ENCODE measurements around the gene MCOLN1. TPM values are rescaled to one million over a fixed set of nuclear protein-coding genes. Genes with fewer than 3 reads are reported as not detected.

The MCOLN1 gene
- total and polyA plus RNA-seq, 2 donors (not counting 3 experiments of a cell fraction or from before 2014, with no cell fraction given), result 23.0 to 60.9 TPM

GRCh38 chr19:7497292-7497691, 25.1 kb upstream of the MCOLN1 start:
- Histone ChIP-seq H2AFZ (ENCODE audit: low read depth, low read length) (no peak overlapping the region), H3K9me1 (replicated peaks; ENCODE audit: control insufficient read depth, extremely low read depth, insufficient read depth, low read length) (no peaks in the 10 kb centered on the region), H3K9ac (replicated peaks; ENCODE audit: extremely low read depth, insufficient read depth, low read length) (no peak overlapping the region), H4K20me1 (replicated peaks; ENCODE audit: control insufficient read depth, extremely low read depth, insufficient read depth, low read length) (no peaks in the 10 kb centered on the region), H3K4me3 (replicated peaks in 1 of 3; ENCODE audit: insufficient read depth in 1 of 3, low read depth in 1 of 3, low read length in 3 of 3) (no peak overlapping the region), H3K27me3 (ENCODE audit: control insufficient read depth in 2 of 2, insufficient read depth in 2 of 2, low read length in 2 of 2) (peaks cover 0 to 3% of the 10 kb centered on the region in 2 experiments), H3K27ac (ENCODE audit: insufficient read depth, low read depth, low read length) (no peak overlapping the region), H3K4me2 (ENCODE audit: insufficient read depth, low read length) (no peak overlapping the region), H3K79me2 (ENCODE audit: control insufficient read depth, insufficient read depth, low read length) (no peaks in the 10 kb centered on the region), H3K9me3 (replicated peaks; ENCODE audit: control insufficient read depth, insufficient read depth, low read length) (no peaks in the 10 kb centered on the region), H3K36me3 (ENCODE audit: control insufficient read depth in 2 of 2, extremely low read depth in 1 of 2, insufficient read depth in 2 of 2, low read length in 2 of 2) (no peaks in the 10 kb centered on the region), H3K4me1 (ENCODE audit: control insufficient read depth, extremely low read depth, insufficient read depth, low read length) (peaks cover 6% of the 10 kb centered on the region)
- FAIRE-seq (no peak), DNase-seq (ENCODE audit: low read depth, low spot score) (no peak)
- BruUV-seq (replicated peaks), result no TSS peak
- intact Hi-C loops (cut with micrococcal nuclease) (no loop called here), dilution Hi-C loops (cut with MboI; ENCODE audit: extremely low pct_ligation_motif_present, low sequenced_read_pairs) (no loop called here)
- TF ChIP-seq MAX (IDR thresholded peaks at IDR 0.05; ENCODE audit: insufficient read depth, insufficient read length) (no peak), CTCF (IDR thresholded peaks at IDR 0.05; ENCODE audit: extremely low read depth in 1 of 2, insufficient read depth in 1 of 2, low read depth in 1 of 2, low read length in 2 of 2) (peak; percentile 25 to 40), JUN (IDR thresholded peaks at IDR 0.05; ENCODE audit: borderline replicate concordance, insufficient read depth, insufficient read length, low read depth) (no peak)
- ChIA-PET CTCF (interaction anchor here (0.5 to 2.8 kb wide), 13 partner anchors 9 to 198 kb away, joined by 3 to 20 read pairs (median 6); partner anchors contain the start of genes MCOLN1, TRAPPC5 and ZNF358), POLR2A (no interaction called here)

GRCh38 chr19:7500811-7501450, 21.5 kb upstream of the MCOLN1 start:
- Histone ChIP-seq H2AFZ (ENCODE audit: low read depth, low read length) (peak overlapping the region; percentile 78), H3K4me2 (ENCODE audit: insufficient read depth, low read length) (peak overlapping the region; percentile 42), H3K27ac (ENCODE audit: insufficient read depth, low read depth, low read length) (no peak overlapping the region), H3K9me3 (replicated peaks; ENCODE audit: control insufficient read depth, insufficient read depth, low read length) (no peaks in the 10 kb centered on the region), H3K27me3 (ENCODE audit: control insufficient read depth in 2 of 2, insufficient read depth in 2 of 2, low read length in 2 of 2) (peaks cover 0 to 4% of the 10 kb centered on the region in 2 experiments), H3K4me1 (ENCODE audit: control insufficient read depth, extremely low read depth, insufficient read depth, low read length) (no peaks in the 10 kb centered on the region), H4K20me1 (replicated peaks; ENCODE audit: control insufficient read depth, extremely low read depth, insufficient read depth, low read length) (no peaks in the 10 kb centered on the region), H3K9ac (replicated peaks; ENCODE audit: extremely low read depth, insufficient read depth, low read length) (no peak overlapping the region), H3K36me3 (ENCODE audit: control insufficient read depth in 2 of 2, extremely low read depth in 1 of 2, insufficient read depth in 2 of 2, low read length in 2 of 2) (no peaks in the 10 kb centered on the region), H3K9me1 (replicated peaks; ENCODE audit: control insufficient read depth, extremely low read depth, insufficient read depth, low read length) (no peaks in the 10 kb centered on the region), H3K79me2 (ENCODE audit: control insufficient read depth, insufficient read depth, low read length) (no peaks in the 10 kb centered on the region), H3K4me3 (replicated peaks in 1 of 3; ENCODE audit: insufficient read depth in 1 of 3, low read depth in 1 of 3, low read length in 3 of 3) (peak overlapping the region in 1 of 3 experiments; percentile 32)
- dilution Hi-C loops (cut with MboI; ENCODE audit: extremely low pct_ligation_motif_present, low sequenced_read_pairs) (no loop called here), intact Hi-C loops (cut with micrococcal nuclease) (no loop called here)
- peak; percentile 47 for DNase-seq (ENCODE audit: low read depth, low spot score)
- ChIA-PET POLR2A (no interaction called here), CTCF (no interaction called here)
- FAIRE-seq, result no peak
- TF ChIP-seq POLR2A (IDR thresholded peaks at IDR 0.05; ENCODE audit: low read depth, low read length) (no peak), EZH2 (IDR thresholded peaks at IDR 0.05; ENCODE audit: borderline replicate concordance, low read depth, low read length, severe bottlenecking) (peak; percentile 51), POLR2AphosphoS5 (IDR thresholded peaks at IDR 0.05; ENCODE audit: insufficient read depth, low read depth, low read length) (no peak)
- no TSS peak for BruUV-seq (replicated peaks)
